Activated gamma-delta T cell (primary cell): ENCODE data around the gene NR0B2.
A peak's percentile ranks its signal among the peaks of the same experiment; 100 is the strongest.
"Not testable (repeated sequence)": the region's sequence is repeated elsewhere in the genome, so short reads cannot be mapped to it uniquely, and the experiment has no call there.

ENCODE experiments used
- DNase-seq: peaks from one replicate; lab custom pipeline; 2025; lab: John Stamatoyannopoulos, UW
- total RNA-seq, 2 donors: gene quantifications; one replicate each; lab custom pipeline; 2026; lab: John Stamatoyannopoulos, UW

The NR0B2 gene
- total RNA-seq = 0 reads per million in 2 donors

GRCh38 chr1:26913754-26914619 is at the start of gene NR0B2:
Gene NR0B2, minus strand, starts transcription at chr1:26913975. Its CDS starts 35 bp downstream, at chr1:26913940.
- DNase-seq = no peak

- DNase-seq = no peak
Measured at GRCh38 chr1:26961826-26962225, 48.1 kb upstream of the NR0B2 start.

- no peak for DNase-seq
Measured at GRCh38 chr1:26960625-26960966, 46.8 kb upstream of the NR0B2 start.

GRCh38 chr1:26959722-26960624 is 46.2 kb upstream of the NR0B2 start, which contains the start of gene KDF1:
Gene KDF1, minus strand, starts transcription at chr1:26960468. Its CDS starts 8,088 bp downstream, at chr1:26952380.
- peak; percentile 27 for DNase-seq

GRCh38 chr1:26959270-26959669 is 45.5 kb upstream of the NR0B2 start:
- DNase-seq = no peak

GRCh38 chr1:26957306-26957705 is 43.5 kb upstream of the NR0B2 start:
- no peak for DNase-seq

GRCh38 chr1:26956321-26956720 is 42.5 kb upstream of the NR0B2 start:
- DNase-seq = no peak

GRCh38 chr1:26953374-26953773 is 39.6 kb upstream of the NR0B2 start:
- DNase-seq = no peak

- DNase-seq = no peak
Measured at GRCh38 chr1:26951821-26952497, 38.2 kb upstream of the NR0B2 start.

- no peak for DNase-seq
Measured at GRCh38 chr1:26951216-26951615, 37.4 kb upstream of the NR0B2 start.

- DNase-seq = no peak
Measured at GRCh38 chr1:26950602-26951001, 36.8 kb upstream of the NR0B2 start.

GRCh38 chr1:26949926-26950319 is 36.1 kb upstream of the NR0B2 start:
- no peak for DNase-seq

- DNase-seq = no peak
Measured at GRCh38 chr1:26949266-26949925, 35.6 kb upstream of the NR0B2 start.

- DNase-seq = not testable (repeated sequence)
Measured at GRCh38 chr1:26948725-26949057, 34.9 kb upstream of the NR0B2 start.

- DNase-seq = no peak
Measured at GRCh38 chr1:26946270-26946669, 32.5 kb upstream of the NR0B2 start.

GRCh38 chr1:26945728-26946127 is 32.0 kb upstream of the NR0B2 start:
- no peak for DNase-seq

- no peak for DNase-seq
Measured at GRCh38 chr1:26945138-26945537, 31.4 kb upstream of the NR0B2 start.

- no peak for DNase-seq
Measured at GRCh38 chr1:26942656-26943055, 28.9 kb upstream of the NR0B2 start.

GRCh38 chr1:26941311-26941710 is 27.5 kb upstream of the NR0B2 start:
- DNase-seq = no peak

- no peak for DNase-seq
Measured at GRCh38 chr1:26938659-26939025, 24.9 kb upstream of the NR0B2 start.

GRCh38 chr1:26938004-26938658 is 24.4 kb upstream of the NR0B2 start:
- no peak for DNase-seq
